Cardiac septum (tissue), 1 donor: ENCODE measurements around the gene SHISA6. TPM values are rescaled to one million over a fixed set of nuclear protein-coding genes. Genes with fewer than 3 reads are reported as not detected.

ENCODE experiments used
- DNase-seq: peaks from one replicate; pipeline ENCODE4 v3.0.0-alpha.2; 2020; ENCODE audit warnings: low spot score
- intact Hi-C: fragments of 100-400 bp; cut with DNase I; formaldehyde crosslinking; loops from one replicate; pipeline ENCODE4 v1.14.0; 2022
- total RNA-seq: library from RNA; stranded (reverse); fragmentation: NEBNext Ultra II Directional; extraction: Animal tissue kit (Norgen Biotek cat#: 25700); gene quantifications from one replicate; pipeline ENCODE4 v1.2.1, GENCODE V29; 2021
- donor health status: DM: no; HTN: no; CAD: no.

Gene SHISA6
- total RNA-seq, 1 donor from 2014 or later = 0.35 TPM

DNA sequence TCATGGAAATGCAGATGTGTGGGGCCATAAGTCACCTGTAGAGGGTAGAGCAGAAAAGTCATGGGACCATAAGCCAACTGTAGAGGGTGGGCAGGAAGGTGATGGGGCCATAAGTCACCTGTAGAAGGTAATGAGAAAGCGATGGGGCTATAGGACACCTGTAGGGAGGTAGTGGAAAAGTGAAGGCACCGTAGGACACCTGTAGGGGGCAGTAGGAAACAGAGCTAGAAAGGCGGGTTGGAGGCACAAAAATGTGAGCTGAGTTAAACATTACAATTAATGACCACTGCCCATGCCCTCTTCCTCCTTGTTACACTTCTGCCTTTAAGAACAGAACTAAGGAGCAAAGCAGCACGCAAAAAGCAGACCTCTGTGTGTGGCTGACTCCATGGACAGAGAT, 150.1 kb downstream of the SHISA6 start:
- intact Hi-C loops = no loop called here
- no peak for DNase-seq

DNA sequence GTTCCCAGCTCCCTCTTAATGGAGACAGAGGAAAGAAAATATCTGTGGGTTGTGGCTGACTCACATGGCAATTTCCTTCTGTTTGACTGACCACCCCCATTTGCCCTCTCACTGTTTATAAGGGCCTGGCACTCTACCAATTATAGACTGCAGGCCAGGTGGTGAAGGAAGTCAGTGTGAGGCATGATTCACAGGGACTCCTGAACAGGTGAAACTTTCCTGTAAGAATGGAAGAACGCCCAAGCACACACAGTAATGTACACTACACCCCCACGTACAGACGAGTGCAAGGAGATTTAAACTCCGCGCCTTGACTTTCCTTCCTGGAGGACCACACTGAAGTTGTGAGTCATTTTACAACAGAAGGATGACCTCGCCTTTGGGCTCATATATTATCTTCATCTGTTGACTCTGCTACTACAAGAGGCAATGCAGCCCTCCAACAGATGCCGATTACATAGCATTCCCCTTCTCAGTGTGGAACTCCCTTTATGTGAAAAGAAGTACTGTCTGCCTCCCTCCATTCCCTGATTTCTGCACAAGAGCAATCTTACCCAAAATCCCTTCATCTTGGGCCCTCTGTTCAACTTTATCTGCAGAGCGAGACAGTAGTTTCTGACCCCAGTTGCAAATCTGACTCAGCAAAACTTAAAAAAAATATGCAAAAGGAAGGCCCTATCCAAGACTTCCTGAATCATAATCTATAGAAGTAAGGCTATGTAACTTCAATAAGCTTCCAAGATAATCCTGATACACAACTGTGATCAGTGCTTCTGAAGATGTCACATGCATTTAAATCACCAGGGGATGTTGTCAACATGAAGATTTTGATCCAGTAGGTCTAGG, 163.6 kb downstream of the SHISA6 start:
- intact Hi-C loops = no loop called here
- DNase-seq = no peak

DNA sequence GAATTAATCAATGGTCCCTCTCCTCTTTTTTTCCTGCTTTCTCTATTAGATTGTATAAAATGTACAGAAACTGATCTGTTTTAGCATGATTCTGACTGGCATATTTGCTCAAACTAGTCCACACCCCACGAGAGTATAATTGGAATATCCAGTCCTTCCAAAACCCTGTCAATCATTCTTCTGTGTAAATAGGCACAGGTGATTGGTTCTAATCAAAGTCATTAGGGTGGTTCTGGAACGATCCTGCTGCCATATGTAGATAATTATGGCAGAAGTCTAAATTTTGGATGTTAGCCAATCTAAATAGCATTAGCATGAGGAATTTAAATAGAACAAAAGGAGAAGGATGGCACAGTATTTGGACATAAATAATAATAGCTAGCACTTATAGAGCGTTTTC, 165.7 kb downstream of the SHISA6 start:
- DNase-seq = no peak
- intact Hi-C loops = no loop called here

DNA sequence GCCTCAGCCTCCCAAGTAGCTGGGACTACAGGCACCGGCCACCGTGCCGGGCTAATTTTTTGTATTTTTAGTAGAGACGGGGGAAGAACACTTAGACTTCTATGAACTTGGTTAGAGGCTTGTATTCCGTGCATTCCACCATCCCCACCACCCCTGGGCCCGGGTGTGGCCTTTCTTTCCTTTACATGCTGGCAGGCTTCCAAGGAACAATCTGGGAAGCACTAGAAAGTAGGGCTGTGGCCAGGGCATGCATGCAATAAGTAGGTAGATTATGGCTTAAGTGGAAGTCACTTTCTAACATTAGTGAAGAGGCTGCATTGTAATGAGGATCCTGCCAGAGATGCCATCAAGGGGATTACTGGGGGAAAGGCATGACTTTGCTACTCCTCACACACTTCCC, 171.6 kb downstream of the SHISA6 start:
- intact Hi-C loops = no loop called here
- no peak for DNase-seq

DNA sequence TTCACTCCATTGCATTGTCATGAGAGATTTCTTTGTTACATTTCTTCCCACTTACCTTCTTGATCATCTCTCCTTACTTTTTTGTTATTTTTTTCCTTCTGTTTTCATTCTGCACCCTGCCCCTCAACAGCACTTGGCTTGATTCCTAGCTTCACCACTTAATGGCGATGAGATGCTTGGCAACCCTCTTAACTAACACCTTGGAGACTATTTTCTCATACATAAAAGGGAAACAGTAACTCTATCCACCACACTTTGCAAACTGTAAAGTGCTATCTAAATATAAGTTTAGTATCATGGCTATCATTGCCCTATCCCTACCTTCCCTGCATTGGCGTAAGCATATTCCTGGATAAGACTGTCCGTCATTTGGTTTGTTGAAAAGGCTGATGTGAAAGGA, 177.3 kb downstream of the SHISA6 start:
- no peak for DNase-seq
- intact Hi-C loops = no loop called here

DNA sequence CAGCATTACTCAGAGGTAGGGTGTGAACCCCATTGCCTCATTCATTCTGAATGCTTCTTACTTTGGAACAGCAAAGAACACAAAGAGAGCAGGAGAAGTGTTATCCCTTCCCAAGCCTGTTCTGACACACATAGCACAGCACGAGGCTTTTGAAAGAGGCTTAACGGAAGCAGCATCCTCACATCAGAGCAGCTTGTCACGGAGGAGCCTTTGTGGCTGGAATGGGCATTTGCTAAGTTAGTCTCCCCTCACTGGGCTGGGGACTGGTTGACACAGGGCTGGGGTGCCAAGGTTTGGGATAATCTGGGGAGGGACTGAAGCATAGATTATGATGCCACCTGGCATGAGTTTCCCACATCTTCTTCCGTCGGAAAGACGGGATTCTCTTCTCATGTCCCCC, 189.7 kb downstream of the SHISA6 start:
- intact Hi-C loops = no loop called here
- DNase-seq = no peak

DNA sequence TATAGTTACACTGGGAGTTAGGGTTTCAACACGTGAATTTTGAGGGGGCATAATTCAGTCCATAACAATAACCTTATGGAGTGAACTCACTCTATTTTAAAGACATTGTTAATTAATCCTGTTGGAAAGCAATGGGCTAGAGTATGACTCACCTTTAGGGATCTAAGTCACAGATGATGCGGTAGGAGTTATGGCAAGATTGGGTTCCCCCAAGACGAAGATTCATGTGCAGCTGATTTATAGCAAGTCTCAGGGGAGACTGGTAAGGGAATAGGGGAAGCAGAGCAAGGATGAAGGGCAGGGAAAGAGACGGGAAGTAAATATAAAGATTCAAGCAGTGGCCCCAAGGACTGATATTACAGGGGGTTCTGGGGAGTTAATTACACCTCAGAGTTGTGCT, 197.7 kb downstream of the SHISA6 start:
- no peak for DNase-seq
- intact Hi-C loops = no loop called here

DNA sequence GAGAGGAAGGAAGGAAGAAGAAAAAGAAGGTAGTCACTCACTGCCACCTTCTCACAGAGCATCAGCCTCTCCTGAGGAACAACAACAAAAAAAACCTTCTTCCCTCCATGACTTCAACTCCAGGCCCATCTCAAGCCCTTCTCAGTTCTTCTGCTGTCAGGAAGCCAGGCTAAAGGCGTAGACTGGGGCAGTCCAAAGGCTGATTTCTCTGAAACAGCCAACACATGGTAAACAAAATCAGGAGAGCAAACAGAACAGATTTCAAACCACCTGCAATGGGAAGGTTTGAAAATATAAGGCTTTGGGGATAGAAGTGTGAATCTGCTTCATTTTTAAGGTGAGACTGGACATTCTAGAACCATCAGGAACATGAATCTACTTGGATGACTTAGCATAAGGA, 200.0 kb downstream of the SHISA6 start:
- DNase-seq = no peak
- intact Hi-C loops = no loop called here

DNA sequence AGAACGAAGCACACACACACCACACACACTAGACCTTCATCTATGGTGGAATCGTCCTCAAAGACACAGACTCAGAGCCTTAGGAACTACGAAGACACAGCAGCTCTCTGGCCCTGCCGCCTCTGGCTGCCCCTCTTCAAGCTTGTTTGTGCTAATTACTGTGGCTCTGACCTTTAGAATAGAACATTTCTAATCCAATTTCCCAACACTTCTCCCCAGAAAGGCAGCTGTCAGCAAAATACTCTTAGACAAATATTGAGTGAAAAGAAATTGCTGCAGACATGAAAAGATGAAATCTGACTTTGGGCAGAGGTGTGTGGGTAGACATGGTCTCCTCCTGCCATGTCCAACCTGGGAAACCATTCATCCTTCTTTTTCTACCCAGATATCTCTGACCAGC, 205.3 kb downstream of the SHISA6 start:
- DNase-seq = no peak

DNA sequence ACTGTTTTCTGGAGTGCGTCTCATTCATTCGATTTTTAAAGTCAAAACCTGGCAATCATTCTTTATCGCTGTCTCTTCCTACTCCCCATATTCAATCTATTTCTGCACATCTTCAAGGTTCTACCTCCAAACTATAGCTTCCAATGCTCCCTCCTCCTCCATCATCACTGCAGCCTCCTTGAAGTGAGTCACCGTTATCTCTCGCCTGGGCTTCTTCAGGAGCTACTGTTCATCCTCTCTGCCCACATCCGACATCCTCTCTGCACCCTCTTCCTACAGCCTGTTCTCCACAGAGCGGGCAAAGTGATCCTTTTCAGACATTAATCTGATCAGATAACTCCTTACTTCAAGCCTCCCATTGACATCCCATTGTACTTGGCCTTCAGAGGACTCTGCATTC, 213.1 kb downstream of the SHISA6 start:
- intact Hi-C loops = no loop called here
- DNase-seq = no peak

More for the DNA sequence above, 205.3 kb downstream of the SHISA6 start:
- intact Hi-C loops = no loop called here

DNA sequence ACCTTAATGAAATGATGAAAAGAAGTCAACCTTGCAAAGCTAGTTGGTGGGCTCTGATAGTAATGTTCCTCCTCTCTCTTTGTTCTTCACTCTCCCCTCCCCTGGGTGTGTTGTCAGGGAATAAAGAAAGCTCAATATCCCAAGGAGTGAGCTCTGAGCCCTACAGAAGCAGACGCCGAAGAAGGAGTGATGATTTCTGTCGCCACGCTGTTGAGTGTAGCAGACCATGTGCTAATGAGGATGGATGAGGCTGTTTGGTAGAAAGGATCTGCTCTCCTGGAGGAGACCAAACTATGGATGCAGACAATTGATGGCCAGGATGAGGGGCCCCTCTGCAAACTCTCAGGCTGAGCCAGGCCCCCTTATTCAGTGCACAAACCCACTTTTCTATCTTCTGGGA, 217.3 kb downstream of the SHISA6 start:
- intact Hi-C loops = no loop called here
- no peak for DNase-seq

DNA sequence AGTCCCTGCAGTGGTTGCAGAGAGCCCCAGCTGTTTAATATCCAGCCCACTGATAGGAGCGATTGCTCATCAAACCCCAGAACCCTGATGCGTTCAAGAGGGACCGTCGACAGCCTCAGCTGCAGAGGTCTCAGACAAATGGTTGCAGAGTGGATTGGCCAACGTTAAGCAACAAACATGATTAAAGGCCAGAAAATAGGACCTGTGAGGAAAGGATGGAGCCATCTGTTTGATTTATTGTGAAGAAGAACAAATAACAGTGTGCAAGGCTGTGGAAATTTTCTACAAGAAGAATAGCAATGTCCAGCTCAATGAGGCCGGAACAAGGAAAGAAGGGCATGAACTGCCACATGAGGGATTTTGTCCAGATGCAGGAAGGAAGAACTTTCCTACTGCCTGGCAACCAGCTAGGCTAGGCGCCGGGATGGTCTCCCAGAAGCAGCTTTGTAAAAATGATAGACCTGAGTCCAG, 218.9 kb downstream of the SHISA6 start:
- no peak for DNase-seq

DNA sequence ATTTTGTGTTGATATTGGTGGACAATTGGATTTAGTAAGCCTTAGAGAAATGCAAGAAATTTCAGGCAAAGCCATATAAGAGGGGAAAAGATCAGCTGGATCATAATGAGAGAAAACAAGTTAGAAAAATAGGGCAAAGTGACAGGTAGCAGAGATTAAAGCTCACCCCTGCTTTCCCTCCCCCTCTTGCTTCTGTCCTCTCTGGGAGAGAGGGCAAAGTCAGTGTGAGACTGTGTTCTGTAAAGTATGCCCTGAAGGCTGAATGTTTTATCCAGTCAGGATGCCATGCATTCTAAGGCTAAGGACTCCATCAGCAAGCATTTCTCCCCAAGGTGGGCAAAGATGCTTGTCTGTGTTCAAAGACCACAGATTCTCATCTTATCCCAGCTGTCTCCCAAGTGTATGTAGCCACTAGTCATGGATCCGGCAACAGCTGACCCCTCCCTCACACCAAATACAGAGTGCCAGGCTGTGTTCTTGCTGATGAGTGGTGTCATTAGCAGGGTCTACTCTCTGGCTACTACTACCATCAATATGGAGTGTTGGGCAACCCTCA, 221.1 kb downstream of the SHISA6 start:
- intact Hi-C loops = no loop called here
- no peak for DNase-seq

More for the DNA sequence above, 218.9 kb downstream of the SHISA6 start:
- intact Hi-C loops = no loop called here

DNA sequence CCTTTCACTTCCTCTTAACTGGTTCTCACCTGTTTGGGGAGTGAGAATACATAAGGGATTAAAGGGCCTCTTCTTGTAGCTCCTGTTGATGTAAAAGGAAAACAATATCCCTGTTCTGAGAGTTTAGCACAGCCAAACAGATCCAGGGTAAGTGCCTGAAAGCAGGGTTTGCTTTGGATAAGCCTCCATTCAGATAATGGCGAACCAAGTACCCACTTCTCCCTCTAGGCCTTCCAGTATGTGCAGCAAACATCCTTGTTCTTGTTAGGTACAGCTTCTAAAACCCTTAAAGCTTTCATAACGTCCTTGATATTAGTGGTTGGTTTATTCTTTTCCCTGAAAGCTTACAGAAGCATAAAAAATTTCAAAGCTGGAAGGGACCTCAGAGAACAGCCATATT, 226.6 kb downstream of the SHISA6 start:
- intact Hi-C loops = no loop called here
- no peak for DNase-seq

DNA sequence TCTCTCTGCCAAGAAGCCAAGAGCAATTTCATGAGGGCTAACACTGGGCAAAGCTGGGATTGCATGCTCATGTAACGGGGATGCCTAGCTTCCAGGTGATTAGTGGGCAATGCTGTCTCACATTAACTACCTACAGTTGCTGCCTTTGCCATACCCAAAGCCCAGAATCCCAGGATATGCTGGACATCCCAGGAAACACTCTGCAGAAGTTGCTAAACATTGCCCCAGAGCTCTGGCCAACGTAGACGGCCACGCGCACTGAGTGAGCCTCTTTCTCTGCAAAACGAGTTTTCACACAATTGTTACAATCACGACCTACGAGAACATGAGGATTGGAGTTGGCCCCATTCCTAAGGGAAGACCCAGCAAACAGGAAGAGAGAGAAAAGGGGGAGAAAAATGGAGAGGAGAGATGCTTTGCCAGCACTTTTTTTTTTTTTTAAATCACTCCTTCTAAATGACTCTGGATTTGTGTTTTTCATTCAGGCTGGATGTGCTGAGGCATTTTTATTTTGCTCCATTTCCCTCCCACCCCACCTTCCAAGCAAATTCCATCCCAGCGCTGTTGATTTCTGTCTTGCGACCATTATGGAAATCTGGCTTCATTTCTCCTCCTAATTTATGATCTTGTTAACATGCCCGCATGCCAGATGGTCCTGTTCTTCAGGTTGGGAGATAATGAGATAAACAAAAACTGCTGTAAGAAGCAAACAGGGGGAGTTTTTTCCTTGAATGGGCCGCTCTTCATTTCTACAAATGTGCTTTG, 244.5 kb downstream of the SHISA6 start:
- intact Hi-C loops = no loop called here
- no peak for DNase-seq

DNA sequence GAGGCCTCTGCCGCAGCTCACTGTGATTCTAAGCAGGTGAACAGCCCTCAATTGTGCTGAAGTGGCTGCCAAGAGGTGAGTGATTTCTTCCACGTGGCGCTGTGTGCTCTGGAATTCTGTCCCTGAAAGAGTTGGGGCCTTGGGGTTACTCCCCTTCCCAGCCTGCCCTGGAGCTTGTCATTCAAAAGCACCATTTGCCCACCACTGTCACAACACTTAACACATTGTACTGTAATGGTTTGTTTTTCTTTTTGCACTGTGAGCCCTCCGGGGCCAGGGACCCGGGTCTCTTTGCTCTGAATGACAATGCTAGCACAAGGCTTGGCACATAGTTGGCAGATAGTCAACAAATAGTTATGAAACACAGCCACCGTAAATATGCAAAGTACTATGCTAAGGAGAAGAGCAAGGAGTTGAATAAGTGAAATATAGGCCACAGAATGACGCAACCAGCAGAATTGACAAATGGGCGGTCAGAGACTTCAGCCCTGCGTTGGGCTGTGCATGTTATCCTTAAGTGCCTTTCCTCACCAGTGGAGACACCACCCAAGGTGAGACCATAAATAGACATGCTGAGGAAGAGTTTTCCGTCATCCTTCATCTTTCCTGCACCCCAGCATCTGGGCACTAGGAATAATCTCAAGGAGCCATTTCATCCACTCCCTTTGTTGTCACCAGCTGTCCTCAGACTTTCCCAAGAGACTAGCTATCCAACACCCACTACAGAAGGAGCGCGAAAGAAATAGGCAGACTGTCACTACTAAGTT, 245.3 kb downstream of the SHISA6 start:
- no peak for DNase-seq
- intact Hi-C loops = no loop called here

DNA sequence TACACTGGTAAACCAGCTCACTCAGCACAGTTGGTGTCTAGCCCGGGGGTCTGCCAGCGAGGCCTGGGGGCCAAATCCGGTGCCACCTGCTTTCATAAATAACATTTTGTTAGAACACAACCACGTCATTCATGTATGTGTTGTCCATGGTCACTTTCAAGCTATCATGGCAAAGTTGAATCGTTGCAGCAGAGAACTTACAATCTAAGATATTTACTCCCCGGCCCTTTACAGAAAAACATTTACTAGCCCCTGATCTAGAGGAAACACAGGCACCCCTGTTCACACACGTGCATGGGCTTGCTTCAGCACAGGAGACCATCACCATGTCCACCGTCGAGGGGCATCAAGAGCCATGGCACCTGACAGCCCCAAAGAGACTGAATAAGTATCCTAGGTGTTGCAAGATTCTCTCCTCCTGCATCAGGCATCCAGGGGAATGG, 245.9 kb downstream of the SHISA6 start:
- intact Hi-C loops = no loop called here

DNA sequence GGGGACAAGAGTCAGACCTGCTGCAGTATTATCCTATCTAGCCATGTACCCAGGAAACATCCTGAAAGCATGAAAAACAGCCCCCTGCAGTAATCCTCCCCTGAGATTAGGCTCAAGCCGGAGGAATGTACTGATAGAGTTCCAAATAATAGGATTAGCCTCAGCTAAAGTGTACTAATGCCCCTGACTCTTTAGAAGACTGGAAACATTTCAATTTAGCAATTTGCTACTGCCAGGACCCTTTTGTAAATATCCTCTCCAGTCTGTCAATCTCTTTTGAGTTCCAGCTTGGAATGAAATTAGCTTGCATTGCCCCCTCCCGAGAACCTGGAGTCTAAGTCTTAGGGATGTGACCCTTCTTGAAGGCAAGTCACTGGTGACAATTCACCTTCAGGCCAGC, 246.5 kb downstream of the SHISA6 start:
- intact Hi-C loops = no loop called here
- no peak for DNase-seq

More for the DNA sequence above, 245.9 kb downstream of the SHISA6 start:
- no peak for DNase-seq

DNA sequence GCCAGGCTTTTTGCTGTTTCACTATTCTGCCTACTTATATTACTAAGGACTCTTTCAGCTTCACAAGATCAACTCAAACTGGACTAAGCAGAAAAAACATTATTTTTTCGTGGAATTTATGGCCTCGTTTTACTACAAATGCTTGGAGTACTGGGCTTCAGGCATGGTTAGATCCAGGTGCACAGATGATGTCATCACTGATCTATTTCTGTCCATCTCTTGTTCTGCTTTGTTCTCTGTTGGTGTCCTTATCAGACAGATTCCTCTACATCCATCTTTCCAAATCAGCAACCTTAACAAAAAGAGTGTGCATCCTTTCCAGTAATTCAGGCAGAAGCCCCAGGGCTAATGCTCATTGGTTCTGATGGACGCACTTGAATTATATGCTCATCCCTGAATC, 247.4 kb downstream of the SHISA6 start:
- intact Hi-C loops = no loop called here
- no peak for DNase-seq
